ENCODE data around the gene ACAT2.

ACAT2 gene

DNA sequence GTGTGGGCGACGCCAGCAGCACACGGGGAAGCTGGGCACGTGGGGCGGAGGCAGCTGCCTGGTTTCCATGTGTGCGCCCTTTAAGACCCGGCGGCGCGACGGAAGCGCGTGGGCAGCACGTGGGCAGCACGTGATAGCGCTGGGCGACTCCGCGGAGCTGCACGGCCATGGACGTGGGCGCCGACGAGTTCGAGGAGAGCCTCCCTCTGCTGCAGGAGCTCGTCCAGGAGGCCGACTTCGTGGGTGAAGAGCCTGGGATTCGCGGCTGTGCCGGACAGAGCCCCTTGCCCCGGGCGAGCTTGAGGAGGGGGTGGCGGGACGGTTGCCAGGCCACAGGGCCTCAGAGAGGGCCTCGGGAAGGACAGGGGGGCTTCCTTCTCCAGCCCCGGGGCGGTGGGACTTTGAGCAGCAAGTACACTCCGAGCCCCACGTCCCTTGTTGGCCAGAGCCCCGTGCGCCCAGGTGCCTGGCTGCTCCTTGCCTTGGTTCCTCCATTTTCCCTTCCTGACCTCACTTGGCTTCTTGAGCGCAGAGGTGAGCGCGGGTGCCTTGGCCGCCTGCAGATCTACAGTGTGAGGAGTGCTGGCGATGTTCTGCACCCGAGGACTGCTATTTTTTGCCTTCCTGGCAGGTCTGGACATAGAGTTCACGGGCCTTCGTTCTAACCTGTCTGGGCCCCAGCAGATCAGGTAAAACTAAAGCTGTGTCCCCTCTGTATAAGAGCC is 38.5 kb downstream of the ACAT2 start, which contains the start of gene PNLDC1:
TSS of gene PNLDC1 (plus strand) at position 136 of the 725 bp plus-strand sequence. CDS start at position 168, 32 bp downstream.
- H3K4me3 ChIP-seq (ENCODE audit: low read depth, low read length): no peak within 1 kb of the TSS
- DNase-seq (ENCODE audit: low read depth): no peak
- no peak for TF ChIP-seq CTCF (IDR thresholded peaks at IDR 0.05; ENCODE audit: insufficient read depth, low read depth, low read length, missing control alignments)

DNA sequence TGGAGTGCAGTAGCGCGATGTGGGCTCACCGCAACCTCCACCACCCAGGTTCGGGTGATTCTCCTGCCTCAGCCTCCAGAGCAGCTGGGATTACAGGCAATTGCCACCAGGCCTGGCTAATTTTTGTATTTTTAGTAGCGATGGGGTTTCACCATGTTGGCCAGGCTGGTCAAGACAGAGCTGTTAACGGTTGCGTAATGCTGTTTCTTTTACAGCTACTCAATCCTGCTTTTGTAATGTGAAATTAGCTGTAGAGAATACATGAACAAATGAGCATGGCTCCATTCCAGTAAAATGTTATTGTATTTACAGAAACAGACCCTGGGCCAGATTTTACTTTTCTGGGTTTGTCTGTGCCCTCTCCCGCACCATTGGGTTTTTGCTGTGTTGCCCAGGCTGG is 40.1 kb downstream of the ACAT2 start:
- DNase-seq (ENCODE audit: low read depth): no peak
- no peak overlapping the region for H3K4me3 ChIP-seq (ENCODE audit: low read depth, low read length)
- TF ChIP-seq CTCF (IDR thresholded peaks at IDR 0.05; ENCODE audit: insufficient read depth, low read depth, low read length, missing control alignments): no peak

- H3K4me3 ChIP-seq (ENCODE audit: low read depth, low read length): no peak overlapping the region
- DNase-seq (ENCODE audit: low read depth): no peak
- TF ChIP-seq CTCF (IDR thresholded peaks at IDR 0.05; ENCODE audit: insufficient read depth, low read depth, low read length, missing control alignments): no peak
Observed at GRCh38 chr6:159804504-159804903, 42.7 kb downstream of the ACAT2 start.

DNA sequence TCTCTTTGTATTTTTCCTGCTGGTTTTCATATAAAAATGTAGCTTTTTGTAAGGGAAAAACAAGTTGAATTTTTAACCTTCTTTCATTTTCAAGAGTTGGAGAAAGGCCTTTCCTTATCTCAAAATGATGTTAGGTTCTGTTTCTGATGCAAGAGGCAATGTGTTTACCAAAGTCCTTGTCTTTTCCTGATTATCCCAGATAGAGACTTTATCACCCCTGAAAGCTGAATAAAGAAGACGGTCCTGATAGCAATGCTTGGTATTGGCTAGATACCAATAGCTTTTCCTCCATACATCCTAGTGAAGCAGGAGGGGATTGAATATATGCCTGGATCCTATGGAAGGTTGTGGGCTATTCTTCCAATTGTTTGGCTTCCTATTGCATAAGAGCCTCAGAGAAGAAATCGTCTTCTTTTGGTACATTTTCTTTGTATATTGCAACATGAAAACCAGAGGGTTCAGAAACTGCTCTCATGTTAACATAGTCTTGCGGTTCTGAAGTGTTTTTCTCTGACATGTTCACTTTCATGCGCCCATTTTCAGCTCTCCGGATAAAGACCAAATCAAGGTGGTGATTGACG is 43.7 kb downstream of the ACAT2 start:
- no peak for TF ChIP-seq CTCF (IDR thresholded peaks at IDR 0.05; ENCODE audit: insufficient read depth, low read depth, low read length, missing control alignments)
- no peak for DNase-seq (ENCODE audit: low read depth)
- no peak overlapping the region for H3K4me3 ChIP-seq (ENCODE audit: low read depth, low read length)

DNA sequence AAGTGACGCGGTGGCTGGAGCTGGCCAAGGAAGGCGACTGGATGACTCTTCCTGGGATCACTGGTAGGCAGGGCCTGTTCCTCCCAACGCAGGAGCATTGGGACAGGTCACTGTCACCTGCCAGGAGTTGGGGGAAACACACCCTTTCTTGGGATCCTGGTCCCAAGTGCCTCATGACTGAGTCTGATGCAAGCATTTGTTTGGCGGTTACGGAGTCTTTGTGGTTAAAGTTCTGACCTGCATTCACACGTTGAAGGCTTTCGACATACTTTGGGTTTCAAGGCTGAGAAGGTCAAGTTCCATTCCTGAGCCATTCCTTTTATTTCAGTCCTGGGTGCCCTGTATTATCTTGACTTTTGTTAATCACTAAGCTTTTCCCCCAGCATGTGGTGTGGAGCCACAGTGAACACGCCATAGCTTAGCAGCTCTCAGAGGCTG is 44.2 kb downstream of the ACAT2 start:
- no peak for TF ChIP-seq CTCF (IDR thresholded peaks at IDR 0.05; ENCODE audit: insufficient read depth, low read depth, low read length, missing control alignments)
- no peak overlapping the region for H3K4me3 ChIP-seq (ENCODE audit: low read depth, low read length)
- no peak for DNase-seq (ENCODE audit: low read depth)

DNA sequence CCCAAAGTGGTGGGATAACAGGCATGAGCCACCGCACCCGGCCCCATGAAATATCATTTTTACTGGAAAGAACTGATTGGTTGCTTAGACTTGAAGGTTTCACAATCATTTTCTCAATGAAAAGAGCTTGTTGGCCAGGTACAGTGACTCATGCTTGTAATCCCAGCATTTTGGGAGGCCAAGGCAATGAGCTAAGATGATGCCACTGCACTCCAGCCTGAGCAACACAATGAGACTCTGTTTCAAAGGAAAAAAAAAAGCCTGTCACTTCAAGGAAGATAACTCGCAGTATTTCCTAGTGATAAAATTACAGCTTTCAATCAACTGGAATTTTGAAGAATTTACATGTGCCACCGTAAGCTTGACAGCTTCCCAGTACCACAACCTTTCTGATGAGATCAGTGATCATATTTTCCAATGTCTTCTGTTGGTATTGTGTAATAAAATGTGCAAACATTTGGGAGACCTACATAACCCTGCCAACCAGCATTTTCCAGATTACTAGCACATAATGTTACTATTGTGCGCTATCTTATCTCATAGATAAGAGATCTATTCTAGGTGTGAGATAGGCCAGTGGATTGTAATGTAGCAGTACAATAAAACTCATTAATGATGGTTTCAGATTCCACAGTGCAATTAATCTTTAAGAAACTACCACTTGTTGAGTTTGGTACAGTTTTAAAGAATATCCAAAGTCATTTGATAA is 45.5 kb downstream of the ACAT2 start:
- TF ChIP-seq CTCF (IDR thresholded peaks at IDR 0.05; ENCODE audit: insufficient read depth, low read depth, low read length, missing control alignments): no peak
- DNase-seq (ENCODE audit: low read depth): no peak
- no peak overlapping the region for H3K4me3 ChIP-seq (ENCODE audit: low read depth, low read length)

Data from GM12865 (cell line).